ENCODE data around the gene CDK5R1.

- TF ChIP-seq POLR2AphosphoS5 (IDR thresholded peaks at IDR 0.05), result no peak
- no peak for TF ChIP-seq CTCF (IDR thresholded peaks at IDR 0.05)
Observed at GRCh38 chr17:32489320-32490100, 2.7 kb downstream of the CDK5R1 start.

All from stomach (tissue), 4 donors.